ENCODE data around the gene NINL. TPM values are rescaled to one million over a fixed set of nuclear protein-coding genes. Genes with fewer than 3 reads are reported as not detected.

Gene NINL
- total RNA-seq, 4 donors from 2014 or later, result 0.24 to 6.1 (median 0.88) TPM

- no peak for TF ChIP-seq CTCF (IDR thresholded peaks at IDR 0.05 in 4 of 5, conservative IDR thresholded peaks at IDR 0.05 in 1 of 5)
- no peak for TF ChIP-seq POLR2A (IDR thresholded peaks at IDR 0.05)
- ATAC-seq (no peak), DNase-seq (no peak)
- Histone ChIP-seq H3K4me1 (no peaks in the 10 kb centered on the region), H3K36me3 (no peaks in the 10 kb centered on the region), H3K27me3 (no peaks in the 10 kb centered on the region), H3K4me3 (no peak overlapping the region), H3K9me3 (no peaks in the 10 kb centered on the region), H3K27ac (no peak overlapping the region)
- intact Hi-C loops (cut with DNase I; ENCODE audit: low total_unique reads), result no loop called here
- in situ Hi-C loops (cut with MboI; ENCODE audit: low sequenced_read_pairs in 4 of 4), result no loop called here
Measured at GRCh38 chr20:25527949-25528348, 57.4 kb downstream of the NINL start.

- Histone ChIP-seq H3K27me3 (no peaks in the 10 kb centered on the region), H3K36me3 (no peaks in the 10 kb centered on the region), H3K27ac (no peak overlapping the region), H3K9me3 (no peaks in the 10 kb centered on the region), H3K4me1 (no peaks in the 10 kb centered on the region), H3K4me3 (no peak overlapping the region)
- ATAC-seq (no peak), DNase-seq (no peak)
- intact Hi-C loops (cut with DNase I; ENCODE audit: low total_unique reads), result no loop called here
- no peak for TF ChIP-seq POLR2A (IDR thresholded peaks at IDR 0.05)
- TF ChIP-seq CTCF (IDR thresholded peaks at IDR 0.05 in 4 of 5, conservative IDR thresholded peaks at IDR 0.05 in 1 of 5), result no peak
- in situ Hi-C loops (cut with MboI; ENCODE audit: low sequenced_read_pairs in 4 of 4), result no loop called here
Measured at GRCh38 chr20:25526446-25526845, 58.9 kb downstream of the NINL start.

- no peaks in the 10 kb centered on the region for H3K36me3 ChIP-seq
- H3K9me3 ChIP-seq, result no peaks in the 10 kb centered on the region
- in situ Hi-C loops (cut with MboI; ENCODE audit: low sequenced_read_pairs in 4 of 4), result no loop called here
- DNase-seq (no peak), ATAC-seq (peak; percentile 60 to 62)
- no peaks in the 10 kb centered on the region for H3K27me3 ChIP-seq
- intact Hi-C loops (cut with DNase I; ENCODE audit: low total_unique reads), result no loop called here
- H3K4me1 ChIP-seq, result no peaks in the 10 kb centered on the region
- TF ChIP-seq POLR2A (IDR thresholded peaks at IDR 0.05) (no peak), CTCF (IDR thresholded peaks at IDR 0.05 in 4 of 5, conservative IDR thresholded peaks at IDR 0.05 in 1 of 5) (no peak)
- H3K4me3 ChIP-seq, result no peak overlapping the region
- no peak overlapping the region for H3K27ac ChIP-seq
Measured at GRCh38 chr20:25525867-25526266, 59.5 kb downstream of the NINL start.

GRCh38 chr20:25525295-25525694 is 60.0 kb downstream of the NINL start:
- in situ Hi-C loops (cut with MboI; ENCODE audit: low sequenced_read_pairs in 4 of 4) (no loop called here), intact Hi-C loops (cut with DNase I; ENCODE audit: low total_unique reads) (no loop called here)
- ATAC-seq (no peak), DNase-seq (no peak)
- Histone ChIP-seq H3K27ac (no peak overlapping the region), H3K9me3 (no peaks in the 10 kb centered on the region), H3K4me3 (no peak overlapping the region), H3K36me3 (no peaks in the 10 kb centered on the region), H3K27me3 (no peaks in the 10 kb centered on the region), H3K4me1 (no peaks in the 10 kb centered on the region)
- TF ChIP-seq POLR2A (IDR thresholded peaks at IDR 0.05), result no peak
- no peak for TF ChIP-seq CTCF (IDR thresholded peaks at IDR 0.05 in 4 of 5, conservative IDR thresholded peaks at IDR 0.05 in 1 of 5)

- no peak overlapping the region for H3K27ac ChIP-seq
- H3K9me3 ChIP-seq, result no peaks in the 10 kb centered on the region
- intact Hi-C loops (cut with DNase I; ENCODE audit: low total_unique reads) (no loop called here), in situ Hi-C loops (cut with MboI; ENCODE audit: low sequenced_read_pairs in 4 of 4) (no loop called here)
- ATAC-seq (no peak), DNase-seq (no peak)
- no peaks in the 10 kb centered on the region for H3K36me3 ChIP-seq
- no peaks in the 10 kb centered on the region for H3K27me3 ChIP-seq
- H3K4me1 ChIP-seq, result no peaks in the 10 kb centered on the region
- TF ChIP-seq POLR2A (IDR thresholded peaks at IDR 0.05) (no peak), CTCF (IDR thresholded peaks at IDR 0.05 in 4 of 5, conservative IDR thresholded peaks at IDR 0.05 in 1 of 5) (no peak)
- no peak overlapping the region for H3K4me3 ChIP-seq
Measured at GRCh38 chr20:25521382-25521781, 63.9 kb downstream of the NINL start.

Measured in gastrocnemius medialis (tissue), 4 donors.